ENCODE results near the gene TPP1. TPM values are rescaled to one million over a fixed set of nuclear protein-coding genes. Genes with fewer than 3 reads are reported as not detected.

Gene TPP1
- total and polyA plus RNA-seq, 2 of the 13 experiments (the other 11 are each of a cell fraction or from before 2014, with no cell fraction given): 13.9 to 74.6 TPM

GRCh38 chr11:6603287-6604080 lies 15.7 kb downstream of the TPP1 start, which contains the start of the genes ILK and RRP8 (continued):
- TF ChIP-seq ZBTB42 (CRISPR knock-in tag; IDR thresholded peaks at IDR 0.05) (no peak), FOSL2 (CRISPR knock-in tag; IDR thresholded peaks at IDR 0.05) (peak; percentile 53; the same call in 1 of the 2 replicates), TP53 (CRISPR knock-in tag; conservative IDR thresholded peaks at IDR 0.05) (no peak), ARID2 (CRISPR knock-in tag; IDR thresholded peaks at IDR 0.05; ENCODE audit: borderline replicate concordance) (peak; percentile 66), KDM3A (CRISPR knock-in tag; IDR thresholded peaks at IDR 0.05; ENCODE audit: low read depth) (peak; percentile 94), FOXJ3 (CRISPR knock-in tag; IDR thresholded peaks at IDR 0.05; ENCODE audit: borderline replicate concordance) (peak; percentile 21; the same call in 1 of the 2 replicates), U2AF1 (optimal IDR thresholded peaks at IDR 0.05; ENCODE audit: low read depth, low read length) (peak; percentile 93), IKZF4 (CRISPR knock-in tag; IDR thresholded peaks at IDR 0.05; ENCODE audit: borderline replicate concordance, low read depth, not compliant biosample characterization) (peak; percentile 24), RORA (CRISPR knock-in tag; IDR thresholded peaks at IDR 0.05) (no peak), HNF1B (CRISPR knock-in tag; IDR thresholded peaks at IDR 0.05) (peak; percentile 94), ZNF674 (CRISPR knock-in tag; IDR thresholded peaks at IDR 0.05; ENCODE audit: low read depth) (no peak), RXRA (CRISPR knock-in tag; IDR thresholded peaks at IDR 0.05) (peak; percentile 70), ZC3H4 (CRISPR knock-in tag; IDR thresholded peaks at IDR 0.05; ENCODE audit: borderline replicate concordance) (no peak), ZNF556 (CRISPR knock-in tag; IDR thresholded peaks at IDR 0.05; ENCODE audit: borderline replicate concordance) (peak; percentile 96), ATF4 (CRISPR knock-in tag; IDR thresholded peaks at IDR 0.05) (0 out of 4 replicates have a peak, but pooled peaks of 1 of the 2 experiments have one; percentile 57), NCOA2 (CRISPR knock-in tag; IDR thresholded peaks at IDR 0.05) (peak; percentile 69)
- TF ChIP-seq, protein P1, sequence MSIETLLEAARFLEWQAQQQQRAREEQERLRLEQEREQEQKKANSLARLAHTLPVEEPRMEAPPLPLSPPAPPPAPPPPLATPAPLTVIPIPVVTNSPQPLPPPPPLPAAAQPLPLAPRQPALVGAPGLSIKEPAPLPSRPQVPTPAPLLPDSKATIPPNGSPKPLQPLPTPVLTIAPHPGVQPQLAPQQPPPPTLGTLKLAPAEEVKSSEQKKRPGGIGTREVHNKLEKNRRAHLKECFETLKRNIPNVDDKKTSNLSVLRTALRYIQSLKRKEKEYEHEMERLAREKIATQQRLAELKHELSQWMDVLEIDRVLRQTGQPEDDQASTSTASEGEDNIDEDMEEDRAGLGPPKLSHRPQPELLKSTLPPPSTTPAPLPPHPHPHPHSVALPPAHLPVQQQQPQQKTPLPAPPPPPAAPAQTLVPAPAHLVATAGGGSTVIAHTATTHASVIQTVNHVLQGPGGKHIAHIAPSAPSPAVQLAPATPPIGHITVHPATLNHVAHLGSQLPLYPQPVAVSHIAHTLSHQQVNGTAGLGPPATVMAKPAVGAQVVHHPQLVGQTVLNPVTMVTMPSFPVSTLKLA (IDR thresholded peaks at IDR 0.05): peak; percentile 70
- TF ChIP-seq, protein P2, sequence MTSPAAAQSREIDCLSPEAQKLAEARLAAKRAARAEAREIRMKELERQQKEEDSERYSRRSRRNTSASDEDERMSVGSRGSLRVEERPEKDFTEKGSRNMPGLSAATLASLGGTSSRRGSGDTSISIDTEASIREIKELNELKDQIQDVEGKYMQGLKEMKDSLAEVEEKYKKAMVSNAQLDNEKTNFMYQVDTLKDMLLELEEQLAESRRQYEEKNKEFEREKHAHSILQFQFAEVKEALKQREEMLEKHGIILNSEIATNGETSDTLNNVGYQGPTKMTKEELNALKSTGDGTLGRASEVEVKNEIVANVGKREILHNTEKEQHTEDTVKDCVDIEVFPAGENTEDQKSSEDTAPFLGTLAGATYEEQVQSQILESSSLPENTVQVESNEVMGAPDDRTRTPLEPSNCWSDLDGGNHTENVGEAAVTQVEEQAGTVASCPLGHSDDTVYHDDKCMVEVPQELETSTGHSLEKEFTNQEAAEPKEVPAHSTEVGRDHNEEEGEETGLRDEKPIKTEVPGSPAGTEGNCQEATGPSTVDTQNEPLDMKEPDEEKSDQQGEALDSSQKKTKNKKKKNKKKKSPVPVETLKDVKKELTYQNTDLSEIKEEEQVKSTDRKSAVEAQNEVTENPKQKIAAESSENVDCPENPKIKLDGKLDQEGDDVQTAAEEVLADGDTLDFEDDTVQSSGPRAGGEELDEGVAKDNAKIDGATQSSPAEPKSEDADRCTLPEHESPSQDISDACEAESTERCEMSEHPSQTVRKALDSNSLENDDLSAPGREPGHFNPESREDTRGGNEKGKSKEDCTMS (CRISPR knock-in tag; conservative IDR thresholded peaks at IDR 0.05): no peak
- TF ChIP-seq, protein P3, sequence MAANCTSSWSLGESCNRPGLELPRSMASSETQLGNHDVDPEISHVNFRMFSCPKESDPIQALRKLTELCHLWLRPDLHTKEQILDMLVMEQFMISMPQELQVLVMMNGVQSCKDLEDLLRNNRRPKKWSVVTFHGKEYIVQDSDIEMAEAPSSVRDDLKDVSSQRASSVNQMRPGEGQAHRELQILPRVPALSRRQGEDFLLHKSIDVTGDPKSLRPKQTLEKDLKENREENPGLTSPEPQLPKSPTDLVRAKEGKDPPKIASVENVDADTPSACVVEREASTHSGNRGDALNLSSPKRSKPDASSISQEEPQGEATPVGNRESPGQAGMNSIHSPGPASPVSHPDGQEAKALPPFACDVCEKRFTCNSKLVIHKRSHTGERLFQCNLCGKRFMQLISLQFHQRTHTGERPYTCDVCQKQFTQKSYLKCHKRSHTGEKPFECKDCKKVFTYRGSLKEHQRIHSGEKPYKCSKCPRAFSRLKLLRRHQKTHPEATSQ (CRISPR knock-in tag; IDR thresholded peaks at IDR 0.05; ENCODE audit: borderline replicate concordance): peak; percentile 29; the same call in 1 of the 2 replicates

All from HepG2 (cell line).